ENCODE measurements around the gene IDH3G.

DNA sequence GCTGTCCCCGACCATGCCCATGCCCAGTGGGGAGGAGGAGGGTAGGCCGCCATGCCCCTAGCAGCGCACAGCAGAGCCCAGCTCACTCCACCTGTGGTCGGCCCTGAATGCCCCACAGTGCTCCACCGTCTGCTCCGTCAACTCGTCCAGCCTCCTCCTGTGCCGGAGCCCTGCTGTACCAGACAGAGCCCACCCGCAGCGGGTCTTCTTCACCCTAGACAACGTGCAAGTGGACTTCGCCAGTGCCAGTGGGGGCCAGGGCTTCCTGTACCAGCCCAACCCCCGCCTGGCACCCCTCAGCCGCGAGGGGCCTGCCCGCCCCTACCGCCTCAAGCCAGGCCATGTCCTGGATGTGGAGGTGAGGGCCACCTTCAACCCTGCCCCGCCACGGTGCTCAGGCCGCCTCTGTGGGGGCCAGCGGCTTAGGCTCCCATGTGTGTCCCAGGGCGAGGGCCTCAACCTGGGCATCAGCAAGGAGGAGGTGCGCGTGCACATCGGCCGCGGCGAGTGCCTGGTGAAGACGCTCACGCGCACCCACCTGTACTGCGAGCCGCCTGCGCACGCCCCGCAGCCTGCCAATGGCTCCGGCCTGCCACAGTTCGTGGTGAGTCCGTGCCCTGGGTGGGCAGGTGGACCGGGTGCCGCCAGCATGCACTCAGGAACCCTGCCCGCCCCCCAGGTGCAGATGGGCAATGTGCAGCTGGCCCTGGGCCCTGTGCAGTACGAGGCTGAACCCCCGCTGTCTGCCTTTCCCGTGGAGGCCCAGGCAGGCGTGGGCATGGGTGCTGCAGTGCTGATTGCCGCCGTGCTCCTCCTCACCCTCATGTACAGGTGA lies 20.2 kb downstream of the IDH3G start:
- TF ChIP-seq POLR2A (IDR thresholded peaks at IDR 0.05) = no peak
- TF ChIP-seq, protein P1, sequence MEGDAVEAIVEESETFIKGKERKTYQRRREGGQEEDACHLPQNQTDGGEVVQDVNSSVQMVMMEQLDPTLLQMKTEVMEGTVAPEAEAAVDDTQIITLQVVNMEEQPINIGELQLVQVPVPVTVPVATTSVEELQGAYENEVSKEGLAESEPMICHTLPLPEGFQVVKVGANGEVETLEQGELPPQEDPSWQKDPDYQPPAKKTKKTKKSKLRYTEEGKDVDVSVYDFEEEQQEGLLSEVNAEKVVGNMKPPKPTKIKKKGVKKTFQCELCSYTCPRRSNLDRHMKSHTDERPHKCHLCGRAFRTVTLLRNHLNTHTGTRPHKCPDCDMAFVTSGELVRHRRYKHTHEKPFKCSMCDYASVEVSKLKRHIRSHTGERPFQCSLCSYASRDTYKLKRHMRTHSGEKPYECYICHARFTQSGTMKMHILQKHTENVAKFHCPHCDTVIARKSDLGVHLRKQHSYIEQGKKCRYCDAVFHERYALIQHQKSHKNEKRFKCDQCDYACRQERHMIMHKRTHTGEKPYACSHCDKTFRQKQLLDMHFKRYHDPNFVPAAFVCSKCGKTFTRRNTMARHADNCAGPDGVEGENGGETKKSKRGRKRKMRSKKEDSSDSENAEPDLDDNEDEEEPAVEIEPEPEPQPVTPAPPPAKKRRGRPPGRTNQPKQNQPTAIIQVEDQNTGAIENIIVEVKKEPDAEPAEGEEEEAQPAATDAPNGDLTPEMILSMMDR (IDR thresholded peaks at IDR 0.05) = no peak

Data from upper lobe of left lung (tissue), 4 donors.